HEK293T (cell line): ENCODE measurements around the gene PPIE.
A peak's percentile ranks its signal among the peaks of the same experiment; 100 is the strongest.

Experiments used
- CTCF ChIA-PET: fragments of 350-600 bp; formaldehyde crosslinking; extraction: SDS; loops from one replicate; lab custom pipeline; 2021; ENCODE audit warnings: antibody characterized with exemption, inconsistent platforms; lab: Yijun Ruan, JAX
- POLR2A ChIA-PET: fragments of 350-600 bp; formaldehyde crosslinking; extraction: SDS; loops from one replicate; lab custom pipeline; 2020; ENCODE audit warnings: antibody characterized with exemption, inconsistent platforms; lab: Yijun Ruan, JAX
- DNase-seq: peaks from one replicate; pipeline ENCODE4 v3.0.0; 2012; ENCODE audit warnings: mixed read lengths; ENCODE audit errors: extremely low spot score
- ARNT ChIP-seq: fragments of 450-650 bp; IDR thresholded peaks from 2 replicates; pipeline ENCODE4 v1.6.1; 2017; ENCODE audit warnings: mild to moderate bottlenecking
- BHLHE40 ChIP-seq: fragments of 450-650 bp; IDR thresholded peaks from 2 replicates; pipeline ENCODE4 v1.6.1; 2016; ENCODE audit warnings: mild to moderate bottlenecking, moderate library complexity, borderline replicate concordance
- CTBP1 ChIP-seq: fragments of 450-650 bp; IDR thresholded peaks from 2 replicates; pipeline ENCODE4 v1.6.1; 2016; ENCODE audit warnings: borderline replicate concordance
- ELF4 ChIP-seq: fragments of 450-650 bp; IDR thresholded peaks from 2 replicates; pipeline ENCODE4 v1.6.1; 2017; ENCODE audit warnings: antibody characterized with exemption
- FOXA1 ChIP-seq: fragments of 450-650 bp; IDR thresholded peaks from 2 replicates; pipeline ENCODE4 v1.6.1; 2016; ENCODE audit warnings: mild to moderate bottlenecking
- FOXK2 ChIP-seq: fragments of 450-650 bp; IDR thresholded peaks from 2 replicates; pipeline ENCODE4 v1.6.1; 2016; ENCODE audit warnings: mild to moderate bottlenecking
- FOXM1 ChIP-seq: fragments of 450-650 bp; IDR thresholded peaks from 2 replicates; pipeline ENCODE4 v1.6.1; 2017; ENCODE audit warnings: mild to moderate bottlenecking, borderline replicate concordance
- HDGF ChIP-seq: fragments of 450-650 bp; IDR thresholded peaks from 2 replicates; pipeline ENCODE4 v1.6.1; 2017; ENCODE audit warnings: antibody characterized with exemption, borderline replicate concordance
- L3MBTL2 ChIP-seq: fragments of 450-650 bp; conservative IDR thresholded peaks from 2 replicates; pipeline ENCODE4 v1.6.1; 2016; ENCODE audit warnings: mild to moderate bottlenecking
- LEF1 ChIP-seq: fragments of 450-650 bp; IDR thresholded peaks from 2 replicates; pipeline ENCODE4 v1.6.1; 2017; ENCODE audit warnings: mild to moderate bottlenecking, borderline replicate concordance
- NFRKB ChIP-seq: fragments of 450-650 bp; IDR thresholded peaks from 2 replicates; pipeline ENCODE4 v1.6.1; 2016; ENCODE audit warnings: mild to moderate bottlenecking, moderate library complexity
- SP1 ChIP-seq: fragments of 450-650 bp; IDR thresholded peaks from 2 replicates; pipeline ENCODE4 v1.6.1; 2017
- SUZ12 ChIP-seq: fragments of 450-650 bp; IDR thresholded peaks from 2 replicates; pipeline ENCODE4 v1.6.1; 2016; ENCODE audit warnings: mild to moderate bottlenecking
- TARDBP ChIP-seq: fragments of 450-650 bp; IDR thresholded peaks from 2 replicates; pipeline ENCODE4 v1.6.1; 2016
- ZNF384 ChIP-seq: fragments of 450-650 bp; IDR thresholded peaks from 2 replicates; pipeline ENCODE4 v1.6.1; 2016
- TF ChIP-seq, protein P1 (sequence below): fragments of 450-650 bp; IDR thresholded peaks from 2 replicates; pipeline ENCODE4 v1.6.1; 2016

Gene PPIE

DNA sequence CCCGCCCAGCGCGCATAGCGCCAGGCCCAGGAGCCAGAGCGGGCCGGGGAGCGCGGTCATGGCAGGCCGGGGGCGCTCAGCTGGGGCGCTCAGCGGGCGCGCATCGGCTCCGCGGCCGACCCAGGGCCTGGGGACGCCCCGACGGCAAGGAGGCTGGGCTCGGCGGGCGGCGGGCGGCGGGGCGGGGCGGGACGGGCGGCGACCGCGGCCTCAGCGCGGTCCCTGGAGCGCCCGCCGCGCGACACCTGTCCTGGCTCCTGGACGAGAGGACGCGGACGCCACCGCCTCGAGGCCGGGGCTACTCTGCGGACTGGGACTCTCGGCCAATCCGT lies 49.7 kb downstream of the PPIE start:
- ChIA-PET POLR2A (interaction anchor here (0.6 to 1.9 kb wide), 5 partner anchors 9 to 49 kb away, joined by 3 to 20 read pairs (median 4); partner anchors contain the start of gene PPIE), CTCF (interaction anchor here (1.9 kb wide), 1 partner anchor 11 kb away, joined by 10 read pairs; no protein-coding TSS in a partner anchor)

DNA sequence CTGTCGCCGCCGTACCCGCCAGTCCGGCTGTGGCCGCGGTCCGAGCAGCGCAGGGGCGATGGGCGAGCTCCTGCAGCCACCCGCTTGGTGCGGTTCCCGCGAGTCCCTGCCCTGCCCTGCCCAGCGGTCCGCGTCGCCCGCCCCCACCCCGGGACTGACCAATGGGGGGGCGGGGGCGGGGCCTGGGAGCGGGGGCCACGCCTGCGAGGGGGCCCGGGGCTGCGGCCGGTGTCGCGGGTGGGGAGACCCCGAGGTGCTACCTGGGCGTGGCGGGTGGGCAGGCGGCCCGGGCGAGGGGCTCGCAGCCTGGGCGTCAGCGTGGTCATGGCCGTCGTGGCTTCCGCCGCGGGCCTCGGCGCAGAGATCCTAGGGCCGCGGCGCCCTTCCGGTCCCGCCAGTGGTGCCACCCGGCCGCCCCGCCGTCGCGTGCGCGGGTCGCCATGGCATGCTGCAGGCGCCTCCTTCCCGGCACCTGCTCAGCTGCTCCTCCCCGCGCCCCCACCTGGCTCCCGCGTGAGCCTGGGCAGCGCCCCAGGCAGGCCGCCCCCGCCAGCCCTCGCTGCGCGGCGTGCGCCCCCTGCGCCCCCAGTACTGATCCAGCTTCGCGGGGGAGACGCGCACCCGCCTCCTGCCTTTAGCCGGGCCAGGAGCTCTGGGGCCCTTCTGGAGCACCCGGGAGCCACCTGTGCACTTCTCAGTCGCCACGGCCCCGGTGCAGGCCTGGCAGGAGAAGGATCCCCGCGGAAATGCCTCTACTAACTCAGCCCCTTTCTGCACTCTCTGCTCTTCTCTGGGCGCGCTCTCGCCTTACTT lies 50.3 kb downstream of the PPIE start, which contains the start of gene BMP8B:
BMP8B (minus strand) TSS at position 108 of the 813 bp plus-strand sequence. CDS start 380 bp downstream, outside the sequence.
- TF ChIP-seq CTBP1 (no peak), SUZ12 (no peak), LEF1 (no peak), FOXM1 (peak; percentile 7; the same call in 1 of the 2 replicates), L3MBTL2 (peak; percentile 49), TARDBP (no peak)
- CTCF ChIA-PET, result interaction anchor here (1.9 kb wide), 1 partner anchor 11 kb away, joined by 10 read pairs; no protein-coding TSS in a partner anchor
- POLR2A ChIA-PET, result interaction anchor here (0.6 to 1.9 kb wide), 5 partner anchors 9 to 50 kb away, joined by 3 to 20 read pairs (median 4); partner anchors contain the start of gene PPIE
- peak; percentile 76 for DNase-seq

More for the DNA sequence above, 49.7 kb downstream of the PPIE start:
- TF ChIP-seq, protein P1, sequence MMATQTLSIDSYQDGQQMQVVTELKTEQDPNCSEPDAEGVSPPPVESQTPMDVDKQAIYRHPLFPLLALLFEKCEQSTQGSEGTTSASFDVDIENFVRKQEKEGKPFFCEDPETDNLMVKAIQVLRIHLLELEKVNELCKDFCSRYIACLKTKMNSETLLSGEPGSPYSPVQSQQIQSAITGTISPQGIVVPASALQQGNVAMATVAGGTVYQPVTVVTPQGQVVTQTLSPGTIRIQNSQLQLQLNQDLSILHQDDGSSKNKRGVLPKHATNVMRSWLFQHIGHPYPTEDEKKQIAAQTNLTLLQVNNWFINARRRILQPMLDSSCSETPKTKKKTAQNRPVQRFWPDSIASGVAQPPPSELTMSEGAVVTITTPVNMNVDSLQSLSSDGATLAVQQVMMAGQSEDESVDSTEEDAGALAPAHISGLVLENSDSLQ, result no peak
- no peak for DNase-seq

DNA sequence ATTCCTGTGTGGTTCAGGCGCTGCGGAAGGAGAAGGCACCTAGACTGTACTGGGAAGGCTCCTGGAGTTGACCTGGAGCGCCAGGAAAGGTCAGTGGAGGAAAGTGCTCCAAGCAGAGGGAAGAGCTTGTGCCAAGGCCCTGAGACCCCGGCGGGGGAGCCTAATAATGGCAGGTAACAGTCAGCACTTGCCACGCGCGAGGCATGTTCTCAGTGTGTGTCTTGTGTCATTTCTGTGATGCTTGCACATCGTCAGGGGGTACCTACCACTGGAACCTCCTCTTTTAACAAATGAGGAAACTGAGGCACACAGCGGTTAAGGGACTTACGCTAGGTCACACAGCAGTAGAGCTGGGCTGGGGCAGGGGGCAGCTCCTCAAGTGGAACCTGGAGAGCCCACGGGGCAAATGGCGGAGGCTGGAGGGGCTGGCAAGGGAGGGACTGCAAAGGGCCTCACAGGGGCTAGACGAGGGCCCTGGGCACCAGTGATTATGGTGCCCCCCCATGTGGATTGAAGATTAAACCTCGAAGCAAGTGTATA lies 51.0 kb downstream of the PPIE start:
- no peak for TF ChIP-seq SUZ12
- no peak for TF ChIP-seq L3MBTL2
- TF ChIP-seq FOXK2, result no peak
- TF ChIP-seq SP1, result no peak
- no peak for TF ChIP-seq ARNT
- TF ChIP-seq, protein P1, result no peak
- no peak for TF ChIP-seq TARDBP
- TF ChIP-seq LEF1, result no peak
- TF ChIP-seq CTBP1, result no peak
- TF ChIP-seq FOXM1, result no peak
- no peak for TF ChIP-seq HDGF
- TF ChIP-seq BHLHE40, result no peak
- no peak for TF ChIP-seq ZNF384
- TF ChIP-seq ELF4, result no peak
- TF ChIP-seq NFRKB, result no peak
- TF ChIP-seq FOXA1, result no peak
- CTCF ChIA-PET, result interaction anchor here (1.9 kb wide), 1 partner anchor 10 kb away, joined by 10 read pairs; no protein-coding TSS in a partner anchor
- no peak for DNase-seq
- POLR2A ChIA-PET, result interaction anchor here (1.6 to 1.9 kb wide), 2 partner anchors 9 to 50 kb away, joined by 11 to 20 read pairs; partner anchors contain the start of gene PPIE

- no peak for DNase-seq
These were observed 53.2 kb downstream of the PPIE start for GRCh38 chr1:39791838-39792237.

GRCh38 chr1:39795651-39796050 lies 57.0 kb downstream of the PPIE start:
- no peak for TF ChIP-seq FOXM1
- no peak for TF ChIP-seq SP1
- no peak for TF ChIP-seq HDGF
- no peak for TF ChIP-seq ELF4
- no peak for TF ChIP-seq CTBP1
- TF ChIP-seq, protein P1, result no peak
- TF ChIP-seq FOXK2, result no peak
- TF ChIP-seq BHLHE40, result no peak
- no peak for TF ChIP-seq L3MBTL2
- TF ChIP-seq NFRKB, result no peak
- no peak for DNase-seq
- POLR2A ChIA-PET, result no interaction called here
- CTCF ChIA-PET, result no interaction called here

More at GRCh38 chr1:39791838-39792237, 53.2 kb downstream of the PPIE start:
- TF ChIP-seq FOXK2, result no peak
- no peak for TF ChIP-seq L3MBTL2
- TF ChIP-seq ZNF384, result no peak
- no peak for TF ChIP-seq FOXA1
- TF ChIP-seq SP1, result no peak
- no peak for TF ChIP-seq ARNT
- TF ChIP-seq, protein P1, result no peak
- no peak for TF ChIP-seq FOXM1
- TF ChIP-seq CTBP1, result no peak
- TF ChIP-seq SUZ12, result no peak
- no peak for TF ChIP-seq BHLHE40
- ChIA-PET CTCF (interaction anchor here (1.0 kb wide), 1 partner anchor 8 kb away, joined by 4 read pairs; no protein-coding TSS in a partner anchor), POLR2A (no interaction called here)
